HEK293 (cell line): ENCODE data around the gene DDX47.

Source experiments
- CTCF ChIA-PET: fragments of 350-600 bp; formaldehyde crosslinking; extraction: SDS; loops from one replicate; lab custom pipeline; 2021; ENCODE audit warnings: antibody characterized with exemption; lab: Yijun Ruan, JAX
- POLR2A ChIA-PET: fragments of 300-600 bp; formaldehyde crosslinking; extraction: SDS; loops from one replicate; lab custom pipeline; 2020; ENCODE audit warnings: antibody characterized with exemption, inconsistent platforms; lab: Yijun Ruan, JAX
- H3K27ac ChIP-seq: fragments of 200-500 bp; sonication (Bioruptor generic); 2 replicates; pipeline ENCODE4 v1.5.1; 2014; ENCODE audit warnings: low read depth, low read length, control low read depth, inconsistent platforms; ENCODE audit errors: extremely low read depth
- H3K36me3 ChIP-seq, 2 experiments: fragments of 200-500 bp in 1 of 2; sonication (Bioruptor generic) in 1 of 2; 1 replicate in 1 of 2; 2 replicates in 1 of 2; pipeline ENCODE4 v1.5.1; 2014 to 2017; ENCODE audit warnings: inconsistent platforms in 2 of 2, low read length in 2 of 2; ENCODE audit not compliant: control insufficient read depth in 2 of 2, insufficient read depth in 1 of 2
- H3K4me1 ChIP-seq: fragments of 200-500 bp; sonication (Bioruptor generic); 2 replicates; pipeline ENCODE4 v1.5.1; 2014; ENCODE audit warnings: mild to moderate bottlenecking, low read length, inconsistent platforms; ENCODE audit not compliant: control insufficient read depth, insufficient read depth
- H3K4me3 ChIP-seq: 2 replicates; pipeline ENCODE4 v1.5.1; 2011; ENCODE audit warnings: low read depth, mild to moderate bottlenecking, control low read depth, low read length, moderate library complexity
- H3K9me3 ChIP-seq: fragments of 200-500 bp; sonication (Bioruptor generic); 2 replicates; pipeline ENCODE4 v1.5.1; 2014; ENCODE audit warnings: low read depth, low read length, inconsistent platforms; ENCODE audit not compliant: control insufficient read depth, insufficient read depth
- BCL6B ChIP-seq: fragments of 450-650 bp; formaldehyde crosslinking; IDR thresholded peaks from 2 replicates; pipeline ENCODE4 v1.5.1; 2017; ENCODE audit warnings: missing biosample characterization, missing genetic modification characterization
- HIC1 ChIP-seq: fragments of 450-650 bp; formaldehyde crosslinking; IDR thresholded peaks from 2 replicates; pipeline ENCODE4 v1.5.1; 2016; ENCODE audit warnings: missing biosample characterization, missing genetic modification characterization
- HOXD13 ChIP-seq: sonication (generic); formaldehyde crosslinking; IDR thresholded peaks from 2 replicates; pipeline ENCODE4 v1.8.0; 2022; ENCODE audit warnings: missing genetic modification reagents, borderline replicate concordance
- PRDM10 ChIP-seq: fragments of 450-650 bp; formaldehyde crosslinking; IDR thresholded peaks from 2 replicates; pipeline ENCODE4 v1.5.1; 2016; ENCODE audit warnings: missing biosample characterization, missing genetic modification characterization
- ZFP37 ChIP-seq: fragments of 450-650 bp; formaldehyde crosslinking; IDR thresholded peaks from 2 replicates; pipeline ENCODE4 v1.5.1; 2016; ENCODE audit warnings: missing biosample characterization, missing genetic modification characterization
- ZNF23 ChIP-seq: fragments of 450-650 bp; formaldehyde crosslinking; IDR thresholded peaks from 2 replicates; pipeline ENCODE4 v1.5.1; 2016; ENCODE audit warnings: missing biosample characterization, missing genetic modification characterization, borderline replicate concordance
- ZNF24 ChIP-seq: fragments of 450-650 bp; formaldehyde crosslinking; IDR thresholded peaks from 2 replicates; pipeline ENCODE4 v1.5.1; 2016; ENCODE audit warnings: missing biosample characterization, missing genetic modification characterization
- ZNF266 ChIP-seq: fragments of 450-650 bp; formaldehyde crosslinking; IDR thresholded peaks from 2 replicates; pipeline ENCODE4 v1.5.1; 2016; ENCODE audit warnings: missing biosample characterization, missing genetic modification characterization, low read depth
- ZNF311 ChIP-seq: fragments of 450-650 bp; formaldehyde crosslinking; IDR thresholded peaks from 2 replicates; pipeline ENCODE4 v1.5.1; 2017; ENCODE audit warnings: missing biosample characterization, missing genetic modification characterization, borderline replicate concordance
- ZNF426 ChIP-seq: fragments of 450-650 bp; formaldehyde crosslinking; IDR thresholded peaks from 2 replicates; pipeline ENCODE4 v1.5.1; 2017; ENCODE audit warnings: missing biosample characterization, missing genetic modification characterization, mild to moderate bottlenecking, inconsistent platforms, moderate library complexity
- ZNF518A ChIP-seq: fragments of 450-650 bp; formaldehyde crosslinking; conservative IDR thresholded peaks from 2 replicates; pipeline ENCODE4 v1.5.1; 2016; ENCODE audit warnings: low read depth, missing biosample characterization, missing genetic modification characterization
- ZNF621 ChIP-seq: fragments of 450-650 bp; formaldehyde crosslinking; IDR thresholded peaks from 2 replicates; pipeline ENCODE4 v1.5.1; 2017; ENCODE audit warnings: missing biosample characterization, missing genetic modification characterization
- ZNF629 ChIP-seq: fragments of 450-650 bp; formaldehyde crosslinking; IDR thresholded peaks from 2 replicates; pipeline ENCODE4 v1.5.1; 2017; ENCODE audit warnings: missing biosample characterization, missing genetic modification characterization
- ZNF843 ChIP-seq: fragments of 450-650 bp; formaldehyde crosslinking; IDR thresholded peaks from 2 replicates; pipeline ENCODE4 v1.5.1; 2016; ENCODE audit warnings: missing biosample characterization, missing genetic modification characterization
- ZSCAN23 ChIP-seq: fragments of 450-650 bp; formaldehyde crosslinking; IDR thresholded peaks from 2 replicates; pipeline ENCODE4 v1.5.1; 2016; ENCODE audit warnings: missing biosample characterization, missing genetic modification characterization
- ZXDB ChIP-seq: fragments of 450-650 bp; formaldehyde crosslinking; IDR thresholded peaks from 2 replicates; pipeline ENCODE4 v1.5.1; 2016; ENCODE audit warnings: missing biosample characterization, missing genetic modification characterization

DDX47 gene

GRCh38 chr12:12822886-12823285 lies 9.7 kb downstream of the DDX47 start:
- POLR2A ChIA-PET, result interaction anchor here (0.6 to 2.0 kb wide), 4 partner anchors 9 to 68 kb away, joined by 3 to 24 read pairs (median 8); partner anchors contain the start of gene GPRC5A
- H3K27ac ChIP-seq, result no peak overlapping the region

GRCh38 chr12:12823300-12823699 lies 10.2 kb downstream of the DDX47 start:
- peaks cover 5% of the 10 kb centered on the region; the same call in 1 of the 2 replicates for H3K4me1 ChIP-seq
- H3K27ac ChIP-seq, result no peak overlapping the region
- H3K9me3 ChIP-seq, result no peaks in the 10 kb centered on the region
- ChIA-PET POLR2A (interaction anchor here (0.6 to 2.0 kb wide), 4 partner anchors 9 to 68 kb away, joined by 3 to 24 read pairs (median 8); partner anchors contain the start of gene GPRC5A), CTCF (interaction anchor here (0.9 to 4.6 kb wide), 3 partner anchors 11 to 34 kb away, joined by 3 to 28 read pairs (median 8); no protein-coding TSS in a partner anchor)
- peaks cover 61 to 79% of the 10 kb centered on the region in 2 experiments for H3K36me3 ChIP-seq
- no peak overlapping the region for H3K4me3 ChIP-seq
- no peak for TF ChIP-seq ZNF311 (tag by site-specific recombination)
- TF ChIP-seq ZSCAN23, result no peak
- peak; percentile 92 for TF ChIP-seq ZXDB (tag by site-specific recombination)
- no peak for TF ChIP-seq ZFP37 (tag by site-specific recombination)
- no peak for TF ChIP-seq ZNF518A
- 0 out of 2 replicates have a peak, but pooled peaks have one; percentile 17 for TF ChIP-seq HIC1
- TF ChIP-seq ZNF629 (tag by site-specific recombination), result peak; percentile 91
- no peak for TF ChIP-seq BCL6B (tag by site-specific recombination)
- peak; percentile 54; the same call in 1 of the 2 replicates for TF ChIP-seq ZNF843 (tag by site-specific recombination)
- TF ChIP-seq ZNF23, result no peak
- no peak for TF ChIP-seq ZNF24 (tag by site-specific recombination)
- no peak for TF ChIP-seq ZNF266 (tag by site-specific recombination)
- peak; percentile 73; the same call in 1 of the 2 replicates for TF ChIP-seq HOXD13 (CRISPR knock-in tag)
- TF ChIP-seq ZNF426 (tag by site-specific recombination), result no peak

More at GRCh38 chr12:12822886-12823285, 9.7 kb downstream of the DDX47 start:
- Histone ChIP-seq H3K36me3 (peaks cover 57 to 77% of the 10 kb centered on the region in 2 experiments), H3K9me3 (no peaks in the 10 kb centered on the region), H3K4me1 (peaks cover 5% of the 10 kb centered on the region; the same call in 1 of the 2 replicates), H3K4me3 (no peak overlapping the region)
- no peak for TF ChIP-seq ZNF621 (tag by site-specific recombination)
- peak; percentile 41; the same call in 1 of the 2 replicates for TF ChIP-seq PRDM10 (tag by site-specific recombination)
- CTCF ChIA-PET, result interaction anchor here (0.9 to 4.6 kb wide), 4 partner anchors 11 to 34 kb away, joined by 3 to 28 read pairs (median 6); no protein-coding TSS in a partner anchor
